Activated CD4-positive, alpha-beta T cell treated with anti-CD3 and anti-CD28 coated beads for 36 hours (primary cell): ENCODE data around the gene ADGRV1. TPM values are rescaled to one million over a fixed set of nuclear protein-coding genes. Genes with fewer than 3 reads are reported as not detected.
"Not testable (repeated sequence)": the region's sequence is repeated elsewhere in the genome, so short reads cannot be mapped to it uniquely, and the experiment has no call there.

Source experiments
- ATAC-seq: fragments of 200-7000 bp; cut with Tn5 transposase; one replicate; pipeline ENCODE4 v1.10.0; 2021; ENCODE audit warnings: mild to moderate bottlenecking, moderate library complexity
- CTCF ChIA-PET: fragments of 350-600 bp; sonication (Branson Sonifier 250); formaldehyde crosslinking; loops from one replicate; lab custom pipeline; 2021; ENCODE audit warnings: antibody characterized with exemption; lab: Charles Lee
- POLR2A ChIA-PET: fragments of 350-600 bp; sonication (Branson Sonifier 250); formaldehyde crosslinking; loops from one replicate; lab custom pipeline; 2021; ENCODE audit warnings: antibody characterized with exemption, inconsistent platforms; lab: Charles Lee
- DNase-seq: peaks from one replicate; pipeline ENCODE4 v3.0.0-alpha.2; 2020
- H3K27ac Mint-ChIP-seq: one replicate; pipeline ENCODE4 v1.8.0; 2021; ENCODE audit warnings: mixed read lengths
- H3K27me3 Mint-ChIP-seq: one replicate; pipeline ENCODE4 v1.8.0; 2021; ENCODE audit warnings: mixed read lengths
- H3K36me3 Mint-ChIP-seq: one replicate; pipeline ENCODE4 v1.8.0; 2021; ENCODE audit warnings: low read depth, mixed read lengths
- H3K4me1 Mint-ChIP-seq: one replicate; pipeline ENCODE4 v1.8.0; 2021; ENCODE audit warnings: mixed read lengths
- H3K4me3 Mint-ChIP-seq: one replicate; pipeline ENCODE4 v1.8.0; 2021; ENCODE audit warnings: mild to moderate bottlenecking, moderate library complexity, mixed read lengths
- H3K9me3 Mint-ChIP-seq: one replicate; pipeline ENCODE4 v1.8.0; 2021; ENCODE audit warnings: low read depth, mixed read lengths
- intact Hi-C, 2 experiments: fragments of 100-400 bp; cut with DNase I in 1 of 2; cut with micrococcal nuclease in 1 of 2; formaldehyde crosslinking; loops; one replicate each; pipeline versions ENCODE4 v1.14.2 to v1.15.1; 2022 to 2024; cut with DNase I, micrococcal nuclease
- total RNA-seq, 2 experiments: library from RNA; stranded (reverse); gene quantifications; one replicate each; pipeline ENCODE4 v1.2.3, GENCODE V29; 2021

The ADGRV1 gene
- total RNA-seq, 2 experiments from 2014 or later = 0.02 to 0.12 TPM

GRCh38 chr5:90800515-90800914 is 241.9 kb downstream of the ADGRV1 start:
- not testable (repeated sequence) for H3K27me3 Mint-ChIP-seq
- intact Hi-C loops = loop anchor here (5.0 kb wide), 1 partner anchor 617 kb away; no protein-coding TSS in a partner anchor
- CTCF ChIA-PET = interaction anchor here (0.8 kb wide), 1 partner anchor 10 kb away, joined by 4 read pairs; no protein-coding TSS in a partner anchor

GRCh38 chr5:90802474-90803317 is 244.1 kb downstream of the ADGRV1 start:
- intact Hi-C loops = loop anchor here (5.0 kb wide), 1 partner anchor 615 kb away; no protein-coding TSS in a partner anchor
- Mint-ChIP-seq H3K36me3 (no peaks in the 10 kb centered on the region), H3K4me1 (no peaks in the 10 kb centered on the region), H3K27ac (no peak overlapping the region), H3K9me3 (peaks cover 4% of the 10 kb centered on the region), H3K27me3 (peaks cover 5% of the 10 kb centered on the region), H3K4me3 (no peak overlapping the region)
- ChIA-PET CTCF (interaction anchor here (0.7 to 1.9 kb wide), 6 partner anchors 9 to 617 kb away, joined by 3 to 19 read pairs (median 3); no protein-coding TSS in a partner anchor), POLR2A (no interaction called here)
- DNase-seq (peak; percentile 10), ATAC-seq (peak; percentile 36)

More at GRCh38 chr5:90800515-90800914, 241.9 kb downstream of the ADGRV1 start:
- POLR2A ChIA-PET, DNase-seq, H3K4me3 Mint-ChIP-seq, H3K4me1 Mint-ChIP-seq, H3K36me3 Mint-ChIP-seq, H3K27ac Mint-ChIP-seq, ATAC-seq: not testable (repeated sequence)
- H3K9me3 Mint-ChIP-seq = peaks cover 11% of the 10 kb centered on the region

GRCh38 chr5:90803381-90803780 is 244.8 kb downstream of the ADGRV1 start:
- DNase-seq = no peak
- no peaks in the 10 kb centered on the region for H3K4me1 Mint-ChIP-seq
- no peak overlapping the region for H3K27ac Mint-ChIP-seq
- ChIA-PET POLR2A (no interaction called here), CTCF (interaction anchor here (1.0 to 1.9 kb wide), 4 partner anchors 11 to 616 kb away, joined by 3 to 19 read pairs (median 3); no protein-coding TSS in a partner anchor)
- intact Hi-C loops = loop anchor here (5.0 kb wide), 1 partner anchor 614 kb away; no protein-coding TSS in a partner anchor
- H3K27me3 Mint-ChIP-seq = peaks cover 5% of the 10 kb centered on the region
- H3K36me3 Mint-ChIP-seq = no peaks in the 10 kb centered on the region
- H3K9me3 Mint-ChIP-seq = peaks cover 2% of the 10 kb centered on the region
- ATAC-seq = no peak
- no peak overlapping the region for H3K4me3 Mint-ChIP-seq

- H3K36me3 Mint-ChIP-seq = no peaks in the 10 kb centered on the region
- peaks cover 5% of the 10 kb centered on the region for H3K27me3 Mint-ChIP-seq
- H3K9me3 Mint-ChIP-seq = peaks cover 2% of the 10 kb centered on the region
- H3K27ac Mint-ChIP-seq = no peak overlapping the region
- DNase-seq (no peak), ATAC-seq (no peak)
- CTCF ChIA-PET = interaction anchor here (1.0 to 1.2 kb wide), 2 partner anchors 12 to 62 kb away, joined by 3 read pairs; no protein-coding TSS in a partner anchor
- intact Hi-C loops = loop anchor here (5.0 kb wide), 1 partner anchor 613 kb away; no protein-coding TSS in a partner anchor
- POLR2A ChIA-PET = no interaction called here
- no peak overlapping the region for H3K4me3 Mint-ChIP-seq
- H3K4me1 Mint-ChIP-seq = no peaks in the 10 kb centered on the region
These were observed 245.3 kb downstream of the ADGRV1 start for GRCh38 chr5:90803876-90804275.

DNA sequence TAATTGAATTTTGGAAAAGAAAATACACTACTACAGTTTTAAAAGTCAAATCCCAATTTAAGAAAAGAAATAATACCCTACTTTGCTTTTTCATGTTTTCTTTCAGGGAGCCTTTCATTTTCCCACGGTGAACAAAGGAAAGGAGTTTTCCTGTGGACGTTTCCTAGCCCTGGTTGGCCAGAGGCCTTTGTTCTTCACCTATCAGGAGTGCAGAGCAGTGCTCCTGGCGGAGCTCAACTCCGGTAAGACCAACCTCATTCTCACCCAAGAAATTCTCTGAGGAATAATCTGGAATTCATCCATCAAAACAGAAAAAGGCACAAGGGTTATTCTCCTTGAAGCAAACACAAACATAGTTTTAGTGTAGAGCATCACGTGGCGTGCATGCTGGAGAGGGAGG is 248.9 kb downstream of the ADGRV1 start:
- no peaks in the 10 kb centered on the region for H3K4me1 Mint-ChIP-seq
- no peak for ATAC-seq
- no peak for DNase-seq
- H3K27me3 Mint-ChIP-seq = peaks cover 3% of the 10 kb centered on the region
- H3K36me3 Mint-ChIP-seq = no peaks in the 10 kb centered on the region
- POLR2A ChIA-PET = no interaction called here
- intact Hi-C loops = no loop called here
- no peaks in the 10 kb centered on the region for H3K9me3 Mint-ChIP-seq
- no peak overlapping the region for H3K4me3 Mint-ChIP-seq
- no peak overlapping the region for H3K27ac Mint-ChIP-seq
- CTCF ChIA-PET = no interaction called here

- no peaks in the 10 kb centered on the region for H3K36me3 Mint-ChIP-seq
- H3K9me3 Mint-ChIP-seq = no peaks in the 10 kb centered on the region
- DNase-seq = no peak
- POLR2A ChIA-PET = no interaction called here
- CTCF ChIA-PET = no interaction called here
- no peak overlapping the region for H3K4me3 Mint-ChIP-seq
- ATAC-seq = no peak
- intact Hi-C loops = no loop called here
- peaks cover 7% of the 10 kb centered on the region for H3K27me3 Mint-ChIP-seq
- no peaks in the 10 kb centered on the region for H3K4me1 Mint-ChIP-seq
- H3K27ac Mint-ChIP-seq = no peak overlapping the region
These were observed 250.9 kb downstream of the ADGRV1 start for GRCh38 chr5:90809311-90810056.

GRCh38 chr5:90810211-90810610 is 251.6 kb downstream of the ADGRV1 start:
- H3K4me1 Mint-ChIP-seq = no peaks in the 10 kb centered on the region
- H3K27ac Mint-ChIP-seq = no peak overlapping the region
- H3K4me3 Mint-ChIP-seq = no peak overlapping the region
- CTCF ChIA-PET = no interaction called here
- H3K9me3 Mint-ChIP-seq = no peaks in the 10 kb centered on the region
- DNase-seq (no peak), ATAC-seq (no peak)
- intact Hi-C loops = no loop called here
- H3K27me3 Mint-ChIP-seq = peaks cover 7% of the 10 kb centered on the region
- no peaks in the 10 kb centered on the region for H3K36me3 Mint-ChIP-seq
- POLR2A ChIA-PET = no interaction called here

DNA sequence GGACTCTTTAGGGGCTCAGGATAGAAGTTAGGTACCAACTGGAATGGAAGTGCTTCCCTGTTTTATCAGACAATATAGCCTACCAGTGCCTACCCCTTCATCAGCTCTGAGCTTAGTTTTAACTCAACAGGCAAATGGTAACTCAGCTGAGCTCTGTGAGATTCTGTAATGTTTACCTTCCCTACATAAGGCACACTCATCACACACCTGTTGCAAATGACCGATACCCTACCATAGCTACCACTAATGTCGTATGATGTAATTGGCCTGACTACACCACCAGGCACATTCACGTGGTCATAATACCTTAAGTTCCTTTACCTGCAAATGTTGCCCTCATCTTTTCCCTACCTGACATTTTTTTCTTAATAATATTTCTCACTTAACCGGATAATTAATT is 254.8 kb downstream of the ADGRV1 start:
- H3K27me3 Mint-ChIP-seq = peaks cover 3% of the 10 kb centered on the region
- H3K4me3 Mint-ChIP-seq = no peak overlapping the region
- H3K9me3 Mint-ChIP-seq = no peaks in the 10 kb centered on the region
- no peaks in the 10 kb centered on the region for H3K4me1 Mint-ChIP-seq
- DNase-seq (no peak), ATAC-seq (no peak)
- CTCF ChIA-PET = no interaction called here
- no peaks in the 10 kb centered on the region for H3K36me3 Mint-ChIP-seq
- no peak overlapping the region for H3K27ac Mint-ChIP-seq
- POLR2A ChIA-PET = no interaction called here
- intact Hi-C loops = no loop called here

- H3K4me3 Mint-ChIP-seq, H3K27me3 Mint-ChIP-seq, POLR2A ChIA-PET, ATAC-seq, CTCF ChIA-PET, H3K27ac Mint-ChIP-seq, DNase-seq, H3K9me3 Mint-ChIP-seq, H3K4me1 Mint-ChIP-seq, intact Hi-C loops, H3K36me3 Mint-ChIP-seq: not testable (repeated sequence)
These were observed 263.5 kb downstream of the ADGRV1 start for GRCh38 chr5:90822062-90822461.

- H3K9me3 Mint-ChIP-seq = no peaks in the 10 kb centered on the region
- intact Hi-C loops = no loop called here
- H3K36me3 Mint-ChIP-seq = no peaks in the 10 kb centered on the region
- peaks cover 4% of the 10 kb centered on the region for H3K27me3 Mint-ChIP-seq
- no peak overlapping the region for H3K27ac Mint-ChIP-seq
- no peak for DNase-seq
- H3K4me3 Mint-ChIP-seq = no peak overlapping the region
- ATAC-seq = no peak
- no peaks in the 10 kb centered on the region for H3K4me1 Mint-ChIP-seq
- ChIA-PET CTCF (interaction anchor here (1.2 kb wide), 1 partner anchor 19 kb away, joined by 3 read pairs; no protein-coding TSS in a partner anchor), POLR2A (no interaction called here)
These were observed 265.8 kb downstream of the ADGRV1 start for GRCh38 chr5:90824436-90824835.

GRCh38 chr5:90830058-90830457 is 271.5 kb downstream of the ADGRV1 start:
- Mint-ChIP-seq H3K4me1 (no peaks in the 10 kb centered on the region), H3K27ac (no peak overlapping the region), H3K9me3 (no peaks in the 10 kb centered on the region), H3K36me3 (no peaks in the 10 kb centered on the region), H3K27me3 (peaks cover 4% of the 10 kb centered on the region), H3K4me3 (no peak overlapping the region)
- ChIA-PET POLR2A (no interaction called here), CTCF (interaction anchor here (1.2 kb wide), 1 partner anchor 16 kb away, joined by 3 read pairs; no protein-coding TSS in a partner anchor)
- no peak for ATAC-seq
- intact Hi-C loops = no loop called here
- no peak for DNase-seq
